A549 (cell line): ENCODE results near the gene KCNJ10. TPM values are rescaled to one million over a fixed set of nuclear protein-coding genes. Genes with fewer than 3 reads are reported as not detected.
A peak's percentile ranks its signal among the peaks of the same experiment; 100 is the strongest.

Experiments
- ATAC-seq, 2 experiments: fragments of 200-7000 bp in 1 of 2; fragments of >200 bp in 1 of 2; cut with Nextera tagmentation in 1 of 2; cut with Tn5 transposase in 1 of 2; 3 replicates each; pipeline versions ENCODE4 v1.8.0 to v1.9.1; 2018 to 2020; ENCODE audit warnings: mild to moderate bottlenecking in 1 of 2, moderate library complexity in 1 of 2
- CTCF ChIA-PET: fragments of 300-600 bp; sonication (Branson Sonifier 250); formaldehyde crosslinking; extraction: SDS; loops from one replicate; lab custom pipeline; 2021; ENCODE audit warnings: antibody characterized with exemption, inconsistent platforms; lab: Yijun Ruan, JAX
- POLR2A ChIA-PET: fragments of 350-600 bp; formaldehyde crosslinking; extraction: SDS; loops from one replicate; lab custom pipeline; 2021; ENCODE audit warnings: antibody characterized with exemption, inconsistent platforms; lab: Yijun Ruan, JAX
- DNase-seq, 2 experiments: peaks; one replicate each; pipeline versions ENCODE4 v3.0.0 to v3.0.0-alpha.2; 2011 to 2016; ENCODE audit warnings: low read depth in 1 of 2, low spot score in 1 of 2
- FAIRE-seq: peaks from 2 replicates; lab custom pipeline; 2011; peaks lifted over from hg19 to GRCh38; lab: Jason Lieb, UNC
- H3K27ac ChIP-seq, 2 experiments: fragments of >200 bp; sonication (Bioruptor Twin); formaldehyde crosslinking; 3 replicates each; pipeline ENCODE4 v1.5.1; 2016 to 2017
- H3K4me1 ChIP-seq: fragments of >200 bp; sonication (Bioruptor Twin); formaldehyde crosslinking; 3 replicates; pipeline ENCODE4 v1.6.1; 2016
- H3K4me2 ChIP-seq: fragments of >200 bp; sonication (Bioruptor Twin); formaldehyde crosslinking; 3 replicates; pipeline ENCODE4 v1.6.1; 2016
- H3K4me3 ChIP-seq: fragments of >200 bp; sonication (Bioruptor Twin); formaldehyde crosslinking; 3 replicates; pipeline ENCODE4 v1.5.1; 2016
- H3K9me3 ChIP-seq: fragments of >200 bp; sonication (Bioruptor Twin); formaldehyde crosslinking; 3 replicates; pipeline ENCODE4 v1.6.1; 2016
- BHLHE40 ChIP-seq: IDR thresholded peaks from 2 replicates; pipeline ENCODE4 v1.6.1; 2012; ENCODE audit warnings: low read depth, low read length, inconsistent platforms
- EHF ChIP-seq: fragments of 250-450 bp; sonication (Bioruptor Pico); IDR thresholded peaks from 2 replicates; pipeline ENCODE4 v1.5.0; 2020; ENCODE audit warnings: mild to moderate bottlenecking
- ESRRA ChIP-seq: fragments of 150-350 bp; IDR thresholded peaks from 2 replicates; pipeline ENCODE4 v1.6.1; 2014; ENCODE audit warnings: mild to moderate bottlenecking, low read length, borderline replicate concordance
- FOSB ChIP-seq: fragments of 250-450 bp; sonication (Bioruptor Pico); IDR thresholded peaks from 2 replicates; pipeline ENCODE4 v1.5.0; 2020; ENCODE audit warnings: mild to moderate bottlenecking, moderate library complexity
- GATA3 ChIP-seq: IDR thresholded peaks from 2 replicates; pipeline ENCODE4 v1.6.1; 2012; ENCODE audit warnings: borderline replicate concordance
- HEYL ChIP-seq: fragments of 250-450 bp; sonication (Bioruptor Pico); IDR thresholded peaks from 2 replicates; pipeline ENCODE4 v1.8.0; 2021; ENCODE audit warnings: mild to moderate bottlenecking, moderate library complexity
- JUN ChIP-seq, 2 experiments: fragments of >200 bp; sonication (Bioruptor Twin); formaldehyde crosslinking; IDR thresholded peaks; 2 replicates in 1 of 2; 3 replicates in 1 of 2; pipeline ENCODE4 v1.6.1; 2016 to 2017
- MAFK ChIP-seq: fragments of 450-650 bp; IDR thresholded peaks from 2 replicates; pipeline ENCODE4 v1.6.1; 2014; ENCODE audit not compliant: partially characterized antibody
- MAZ ChIP-seq: fragments of 150-350 bp; IDR thresholded peaks from 2 replicates; pipeline ENCODE4 v1.6.1; 2014; ENCODE audit warnings: antibody characterized with exemption, low read depth, low read length, borderline replicate concordance
- MYC ChIP-seq: IDR thresholded peaks from 2 replicates; pipeline ENCODE4 v1.6.1; 2012; ENCODE audit warnings: mild to moderate bottlenecking, inconsistent platforms, low read length, improper control_type of control experiment, borderline replicate concordance
- NR3C1 ChIP-seq: fragments of >200 bp; sonication (Bioruptor Twin); formaldehyde crosslinking; IDR thresholded peaks from 3 replicates; pipeline ENCODE4 v1.6.1; 2017
- PHF8 ChIP-seq: fragments of 200-600 bp; sonication (generic); IDR thresholded peaks from 2 replicates; pipeline ENCODE4 v1.6.1; 2016; ENCODE audit warnings: low read depth, mild to moderate bottlenecking, antibody characterized with exemption, moderate library complexity, borderline replicate concordance
- POLR2A ChIP-seq: IDR thresholded peaks from 2 replicates; pipeline ENCODE4 v1.6.1; 2012; ENCODE audit warnings: mild to moderate bottlenecking, low read length
- RAD21 ChIP-seq, 2 experiments: fragments of >200 bp in 1 of 2; sonication (Bioruptor Twin) in 1 of 2; formaldehyde crosslinking in 1 of 2; IDR thresholded peaks in 1 of 2; conservative IDR thresholded peaks in 1 of 2; 2 replicates in 1 of 2; 3 replicates in 1 of 2; pipeline ENCODE4 v1.6.1; 2012 to 2018; ENCODE audit warnings: inconsistent platforms in 1 of 2
- RFX5 ChIP-seq: fragments of 450-650 bp; IDR thresholded peaks from 2 replicates; pipeline ENCODE4 v1.7.1; 2014; ENCODE audit warnings: antibody characterized with exemption, mild to moderate bottlenecking, moderate library complexity
- SMC3 ChIP-seq: fragments of >200 bp; sonication (Bioruptor Twin); formaldehyde crosslinking; IDR thresholded peaks from 3 replicates; pipeline ENCODE4 v1.6.1; 2018; ENCODE audit warnings: inconsistent platforms
- ZC3H11A ChIP-seq: fragments of 450-650 bp; IDR thresholded peaks from 2 replicates; pipeline ENCODE4 v1.6.1; 2014; ENCODE audit warnings: antibody characterized with exemption, mild to moderate bottlenecking
- ZNF302 ChIP-seq: fragments of 250-450 bp; sonication (Bioruptor Pico); IDR thresholded peaks from 2 replicates; pipeline ENCODE4 v1.9.0; 2021; ENCODE audit warnings: inconsistent platforms, mild to moderate bottlenecking, moderate library complexity
- WGBS: methylation state at CpG from one replicate; pipeline ENCODE4 v1.1.6; 2017; ENCODE audit errors: missing lambda C conversion rate; 5-methylcytosine and 5-hydroxymethylcytosine counted together
- polyA plus RNA-seq, 4 experiments: library from polyadenylated mRNA; depleted of rRNA in 3 of 4; stranded (reverse); fragments of >200 nt; fragmentation: RNase III in 1 of 4; extraction: RNeasy Plus Mini Kit Qiagen cat#74134 plus additional on column Dnase treatment in 1 of 4; gene quantifications; 2 replicates in 3 of 4; 3 replicates in 1 of 4; pipeline ENCODE4 v1.2.3, GENCODE V29; 2011 to 2017
- TF ChIP-seq, protein P1 (sequence below): IDR thresholded peaks from 2 replicates; pipeline ENCODE4 v1.6.1; 2012
- TF ChIP-seq, protein P2 (sequence below): fragments of 250-450 bp; sonication (Bioruptor Pico); IDR thresholded peaks from 2 replicates; pipeline ENCODE4 v1.5.0; 2020; ENCODE audit warnings: low read depth, mild to moderate bottlenecking, moderate library complexity
- TF ChIP-seq, protein P3 (sequence below): fragments of 250-450 bp; sonication (Bioruptor Pico); IDR thresholded peaks from 2 replicates; pipeline ENCODE4 v1.5.0; 2021; ENCODE audit warnings: mild to moderate bottlenecking, moderate library complexity, borderline replicate concordance
- TF ChIP-seq, protein P4 (sequence below): fragments of >200 bp; sonication (Bioruptor Twin); formaldehyde crosslinking; IDR thresholded peaks from 3 replicates; pipeline ENCODE4 v1.5.1; 2016
- TF ChIP-seq, protein P5 (sequence below): IDR thresholded peaks from 2 replicates; pipeline ENCODE4 v1.6.1; 2012
- TF ChIP-seq, protein P6 (sequence below): fragments of 200-600 bp; sonication (generic); IDR thresholded peaks from 2 replicates; pipeline ENCODE4 v1.6.1; 2016; ENCODE audit warnings: antibody characterized with exemption, mild to moderate bottlenecking, moderate library complexity
- TF ChIP-seq, protein P7 (sequence below): fragments of 450-650 bp; IDR thresholded peaks from 2 replicates; pipeline ENCODE4 v1.6.1; 2014; ENCODE audit warnings: antibody characterized with exemption

KCNJ10 gene
- polyA plus RNA-seq, 2 of the 4 experiments (the other 2 are of a cell fraction) = 0.05 TPM; not detected in 1

DNA sequence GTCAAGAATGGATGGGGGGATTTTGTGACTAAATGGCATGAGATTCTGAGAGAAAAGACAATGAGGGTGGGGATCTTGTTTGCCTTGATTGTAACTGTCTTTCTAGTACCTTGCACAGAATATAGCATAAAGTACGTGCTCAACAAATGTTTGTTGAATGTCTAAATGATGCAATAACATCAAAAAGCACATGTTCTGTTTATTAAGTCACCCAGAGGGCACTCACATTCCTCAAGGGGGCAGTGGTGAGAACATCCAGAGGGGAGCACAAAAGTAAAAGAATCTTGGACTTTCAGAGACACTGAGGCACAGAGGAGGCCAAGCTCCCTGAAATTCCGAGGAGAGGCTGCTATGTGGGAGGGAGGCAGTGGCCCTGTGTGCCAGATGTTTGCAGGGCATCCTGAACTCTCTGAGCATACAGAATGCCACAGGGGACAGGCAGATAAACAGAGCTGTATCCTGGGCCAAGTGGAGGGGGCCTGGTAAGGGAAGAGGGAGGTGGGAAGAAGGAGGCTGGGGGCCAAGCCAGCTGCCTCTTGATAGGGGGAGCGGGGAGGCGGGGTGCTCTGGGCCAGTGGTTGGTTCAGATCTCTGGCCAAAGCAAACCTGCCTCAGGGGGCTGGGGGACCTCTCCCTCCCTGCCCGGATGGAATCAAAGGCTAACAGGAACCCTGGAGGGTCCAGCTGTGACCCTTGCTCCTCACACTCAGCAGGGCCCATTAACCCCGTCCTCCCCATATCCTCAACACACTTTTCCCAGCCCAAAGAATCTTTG is 39.1 kb upstream of the KCNJ10 start (continued):
- no peak for TF ChIP-seq RFX5
- TF ChIP-seq, protein P1, sequence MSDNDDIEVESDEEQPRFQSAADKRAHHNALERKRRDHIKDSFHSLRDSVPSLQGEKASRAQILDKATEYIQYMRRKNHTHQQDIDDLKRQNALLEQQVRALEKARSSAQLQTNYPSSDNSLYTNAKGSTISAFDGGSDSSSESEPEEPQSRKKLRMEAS = peak; percentile 91
- TF ChIP-seq, protein P2, sequence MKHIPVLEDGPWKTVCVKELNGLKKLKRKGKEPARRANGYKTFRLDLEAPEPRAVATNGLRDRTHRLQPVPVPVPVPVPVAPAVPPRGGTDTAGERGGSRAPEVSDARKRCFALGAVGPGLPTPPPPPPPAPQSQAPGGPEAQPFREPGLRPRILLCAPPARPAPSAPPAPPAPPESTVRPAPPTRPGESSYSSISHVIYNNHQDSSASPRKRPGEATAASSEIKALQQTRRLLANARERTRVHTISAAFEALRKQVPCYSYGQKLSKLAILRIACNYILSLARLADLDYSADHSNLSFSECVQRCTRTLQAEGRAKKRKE (CRISPR knock-in tag) = no peak
- TF ChIP-seq, protein P3, sequence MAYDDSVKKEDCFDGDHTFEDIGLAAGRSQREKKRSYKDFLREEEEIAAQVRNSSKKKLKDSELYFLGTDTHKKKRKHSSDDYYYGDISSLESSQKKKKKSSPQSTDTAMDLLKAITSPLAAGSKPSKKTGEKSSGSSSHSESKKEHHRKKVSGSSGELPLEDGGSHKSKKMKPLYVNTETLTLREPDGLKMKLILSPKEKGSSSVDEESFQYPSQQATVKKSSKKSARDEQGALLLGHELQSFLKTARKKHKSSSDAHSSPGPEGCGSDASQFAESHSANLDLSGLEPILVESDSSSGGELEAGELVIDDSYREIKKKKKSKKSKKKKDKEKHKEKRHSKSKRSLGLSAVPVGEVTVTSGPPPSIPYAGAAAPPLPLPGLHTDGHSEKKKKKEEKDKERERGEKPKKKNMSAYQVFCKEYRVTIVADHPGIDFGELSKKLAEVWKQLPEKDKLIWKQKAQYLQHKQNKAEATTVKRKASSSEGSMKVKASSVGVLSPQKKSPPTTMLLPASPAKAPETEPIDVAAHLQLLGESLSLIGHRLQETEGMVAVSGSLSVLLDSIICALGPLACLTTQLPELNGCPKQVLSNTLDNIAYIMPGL = no peak
- TF ChIP-seq SMC3 = peak; percentile 35; the same call in 1 of the 3 replicates
- peak; percentile 27 to 35; a peak in 3 of 5 replicates for TF ChIP-seq RAD21 (conservative IDR thresholded peaks at IDR 0.05 in 1 of 2, IDR thresholded peaks at IDR 0.05 in 1 of 2)
- TF ChIP-seq MYC = peak; percentile 86; the same call in 1 of the 2 replicates

DNA sequence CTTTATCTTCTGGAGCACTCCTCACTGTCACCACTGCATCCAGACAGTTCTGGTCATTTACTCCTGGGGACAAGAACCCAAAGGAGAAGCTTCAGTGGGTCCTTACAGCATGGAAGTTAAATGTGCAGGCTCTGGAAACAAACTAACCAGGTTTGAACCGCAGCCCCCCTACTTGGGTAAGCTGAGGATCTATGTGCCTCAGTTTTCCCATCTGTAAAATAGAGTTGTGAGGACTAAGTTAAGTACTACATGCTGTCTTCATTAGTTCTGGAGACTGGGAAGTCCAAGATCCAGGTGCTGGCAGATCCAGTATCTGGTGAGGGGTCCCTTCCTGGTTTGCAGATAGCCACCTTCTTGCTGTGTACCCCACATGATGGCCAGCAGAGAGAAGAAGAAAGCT is 37.6 kb upstream of the KCNJ10 start:
- Histone ChIP-seq H3K4me1 (peaks cover 28% of the 10 kb centered on the region), H3K27ac (peak overlapping the region; percentile 29 to 83; a peak in 4 of 6 replicates), H3K9me3 (no peaks in the 10 kb centered on the region), H3K4me3 (no peak overlapping the region), H3K4me2 (no peak overlapping the region)
- no peak for ATAC-seq
- 26% methylated on average over 1 of the region's 1 CpG for WGBS
- no peak for TF ChIP-seq ZNF302 (CRISPR knock-in tag)
- no peak for TF ChIP-seq MAZ
- TF ChIP-seq, protein P4, sequence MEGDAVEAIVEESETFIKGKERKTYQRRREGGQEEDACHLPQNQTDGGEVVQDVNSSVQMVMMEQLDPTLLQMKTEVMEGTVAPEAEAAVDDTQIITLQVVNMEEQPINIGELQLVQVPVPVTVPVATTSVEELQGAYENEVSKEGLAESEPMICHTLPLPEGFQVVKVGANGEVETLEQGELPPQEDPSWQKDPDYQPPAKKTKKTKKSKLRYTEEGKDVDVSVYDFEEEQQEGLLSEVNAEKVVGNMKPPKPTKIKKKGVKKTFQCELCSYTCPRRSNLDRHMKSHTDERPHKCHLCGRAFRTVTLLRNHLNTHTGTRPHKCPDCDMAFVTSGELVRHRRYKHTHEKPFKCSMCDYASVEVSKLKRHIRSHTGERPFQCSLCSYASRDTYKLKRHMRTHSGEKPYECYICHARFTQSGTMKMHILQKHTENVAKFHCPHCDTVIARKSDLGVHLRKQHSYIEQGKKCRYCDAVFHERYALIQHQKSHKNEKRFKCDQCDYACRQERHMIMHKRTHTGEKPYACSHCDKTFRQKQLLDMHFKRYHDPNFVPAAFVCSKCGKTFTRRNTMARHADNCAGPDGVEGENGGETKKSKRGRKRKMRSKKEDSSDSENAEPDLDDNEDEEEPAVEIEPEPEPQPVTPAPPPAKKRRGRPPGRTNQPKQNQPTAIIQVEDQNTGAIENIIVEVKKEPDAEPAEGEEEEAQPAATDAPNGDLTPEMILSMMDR = no peak
- no peak for TF ChIP-seq FOSB (CRISPR knock-in tag)
- TF ChIP-seq POLR2A = no peak
- TF ChIP-seq, protein P5, sequence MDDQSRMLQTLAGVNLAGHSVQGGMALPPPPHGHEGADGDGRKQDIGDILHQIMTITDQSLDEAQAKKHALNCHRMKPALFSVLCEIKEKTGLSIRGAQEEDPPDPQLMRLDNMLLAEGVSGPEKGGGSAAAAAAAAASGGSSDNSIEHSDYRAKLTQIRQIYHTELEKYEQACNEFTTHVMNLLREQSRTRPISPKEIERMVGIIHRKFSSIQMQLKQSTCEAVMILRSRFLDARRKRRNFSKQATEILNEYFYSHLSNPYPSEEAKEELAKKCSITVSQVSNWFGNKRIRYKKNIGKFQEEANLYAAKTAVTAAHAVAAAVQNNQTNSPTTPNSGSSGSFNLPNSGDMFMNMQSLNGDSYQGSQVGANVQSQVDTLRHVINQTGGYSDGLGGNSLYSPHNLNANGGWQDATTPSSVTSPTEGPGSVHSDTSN = no peak
- no peak for TF ChIP-seq GATA3
- CTCF ChIA-PET = interaction anchor here (1.3 to 12.1 kb wide), 8 partner anchors 10 to 184 kb away, joined by 6 to 222 read pairs (median 11); partner anchors contain the start of gene ATP1A2
- no peak for DNase-seq
- POLR2A ChIA-PET = no interaction called here
- no peak for FAIRE-seq

DNA sequence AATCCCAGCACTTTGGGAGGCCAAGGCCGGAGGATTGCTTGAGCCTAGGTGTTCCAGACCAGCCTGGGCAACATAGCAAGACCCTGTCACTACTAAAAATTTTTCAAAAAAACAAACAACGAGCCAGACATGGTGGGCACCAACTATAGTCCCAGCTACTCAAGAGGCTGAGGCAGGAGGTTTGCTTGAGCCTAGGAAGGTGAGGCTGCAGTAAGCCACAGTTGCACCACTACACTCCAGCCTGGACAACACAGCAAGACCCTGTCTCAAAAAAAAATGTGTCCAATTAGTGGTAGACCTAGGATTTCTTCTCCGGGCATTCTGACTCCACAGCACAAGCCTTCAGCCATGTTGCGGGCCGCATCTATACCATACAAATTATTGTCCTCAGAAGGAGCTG is 35.2 kb upstream of the KCNJ10 start:
- CTCF ChIA-PET = interaction anchor here (0.9 to 12.1 kb wide), 14 partner anchors 9 to 186 kb away, joined by 3 to 222 read pairs (median 22); partner anchors contain the start of genes ATP1A2 and CASQ1
- TF ChIP-seq, protein P6, sequence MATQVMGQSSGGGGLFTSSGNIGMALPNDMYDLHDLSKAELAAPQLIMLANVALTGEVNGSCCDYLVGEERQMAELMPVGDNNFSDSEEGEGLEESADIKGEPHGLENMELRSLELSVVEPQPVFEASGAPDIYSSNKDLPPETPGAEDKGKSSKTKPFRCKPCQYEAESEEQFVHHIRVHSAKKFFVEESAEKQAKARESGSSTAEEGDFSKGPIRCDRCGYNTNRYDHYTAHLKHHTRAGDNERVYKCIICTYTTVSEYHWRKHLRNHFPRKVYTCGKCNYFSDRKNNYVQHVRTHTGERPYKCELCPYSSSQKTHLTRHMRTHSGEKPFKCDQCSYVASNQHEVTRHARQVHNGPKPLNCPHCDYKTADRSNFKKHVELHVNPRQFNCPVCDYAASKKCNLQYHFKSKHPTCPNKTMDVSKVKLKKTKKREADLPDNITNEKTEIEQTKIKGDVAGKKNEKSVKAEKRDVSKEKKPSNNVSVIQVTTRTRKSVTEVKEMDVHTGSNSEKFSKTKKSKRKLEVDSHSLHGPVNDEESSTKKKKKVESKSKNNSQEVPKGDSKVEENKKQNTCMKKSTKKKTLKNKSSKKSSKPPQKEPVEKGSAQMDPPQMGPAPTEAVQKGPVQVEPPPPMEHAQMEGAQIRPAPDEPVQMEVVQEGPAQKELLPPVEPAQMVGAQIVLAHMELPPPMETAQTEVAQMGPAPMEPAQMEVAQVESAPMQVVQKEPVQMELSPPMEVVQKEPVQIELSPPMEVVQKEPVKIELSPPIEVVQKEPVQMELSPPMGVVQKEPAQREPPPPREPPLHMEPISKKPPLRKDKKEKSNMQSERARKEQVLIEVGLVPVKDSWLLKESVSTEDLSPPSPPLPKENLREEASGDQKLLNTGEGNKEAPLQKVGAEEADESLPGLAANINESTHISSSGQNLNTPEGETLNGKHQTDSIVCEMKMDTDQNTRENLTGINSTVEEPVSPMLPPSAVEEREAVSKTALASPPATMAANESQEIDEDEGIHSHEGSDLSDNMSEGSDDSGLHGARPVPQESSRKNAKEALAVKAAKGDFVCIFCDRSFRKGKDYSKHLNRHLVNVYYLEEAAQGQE = no peak
- TF ChIP-seq ESRRA = no peak
- no peak for TF ChIP-seq HEYL (CRISPR knock-in tag)
- no peak for TF ChIP-seq ZC3H11A
- TF ChIP-seq JUN (IDR thresholded peaks at IDR 0.05) = no peak
- no peak for TF ChIP-seq NR3C1
- TF ChIP-seq EHF (CRISPR knock-in tag) = no peak
- TF ChIP-seq MAFK = no peak
- TF ChIP-seq PHF8 = no peak
- TF ChIP-seq, protein P7, sequence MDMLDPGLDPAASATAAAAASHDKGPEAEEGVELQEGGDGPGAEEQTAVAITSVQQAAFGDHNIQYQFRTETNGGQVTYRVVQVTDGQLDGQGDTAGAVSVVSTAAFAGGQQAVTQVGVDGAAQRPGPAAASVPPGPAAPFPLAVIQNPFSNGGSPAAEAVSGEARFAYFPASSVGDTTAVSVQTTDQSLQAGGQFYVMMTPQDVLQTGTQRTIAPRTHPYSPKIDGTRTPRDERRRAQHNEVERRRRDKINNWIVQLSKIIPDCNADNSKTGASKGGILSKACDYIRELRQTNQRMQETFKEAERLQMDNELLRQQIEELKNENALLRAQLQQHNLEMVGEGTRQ = no peak
- no peak for TF ChIP-seq BHLHE40

More for the DNA sequence above, 35.2 kb upstream of the KCNJ10 start:
- H3K27ac ChIP-seq = peak overlapping the region in 1 of 2 experiments; percentile 52; a peak in 2 of 6 replicates
- H3K4me3 ChIP-seq = no peak overlapping the region
- POLR2A ChIA-PET = interaction anchor here (0.6 kb wide), 1 partner anchor 15 kb away, joined by 4 read pairs; no protein-coding TSS in a partner anchor
- H3K4me1 ChIP-seq = peaks cover 37% of the 10 kb centered on the region
- WGBS = 80% methylated on average over 5 of the region's 5 CpGs
- no peak for ATAC-seq
- DNase-seq = no peak
- H3K4me2 ChIP-seq = no peak overlapping the region
- no peak for FAIRE-seq
- H3K9me3 ChIP-seq = no peaks in the 10 kb centered on the region
